RWPE1 (cell line): ENCODE data around the gene HSF4.

Experiments
- CTCF ChIA-PET: fragments of 350-600 bp; sonication (Branson Sonifier 250); formaldehyde crosslinking; extraction: SDS; loops from one replicate; lab custom pipeline; 2021; lab: Yijun Ruan, JAX
- POLR2A ChIA-PET: fragments of 400-600 bp; formaldehyde crosslinking; extraction: SDS; loops from one replicate; lab custom pipeline; 2020; ENCODE audit warnings: antibody characterized with exemption; ENCODE audit not compliant: low non-redundant PET; lab: Yijun Ruan, JAX
- DNase-seq: peaks from one replicate; pipeline ENCODE4 v3.0.0; 2012; ENCODE audit warnings: low spot score
- H3K27ac ChIP-seq: fragments of 450-650 bp; 2 replicates; pipeline ENCODE4 v1.5.1; 2017
- TF ChIP-seq, protein P1 (sequence below): fragments of 450-650 bp; conservative IDR thresholded peaks from 2 replicates; pipeline ENCODE4 v1.5.1; 2017; ENCODE audit warnings: low read depth, mild to moderate bottlenecking

The HSF4 gene

DNA sequence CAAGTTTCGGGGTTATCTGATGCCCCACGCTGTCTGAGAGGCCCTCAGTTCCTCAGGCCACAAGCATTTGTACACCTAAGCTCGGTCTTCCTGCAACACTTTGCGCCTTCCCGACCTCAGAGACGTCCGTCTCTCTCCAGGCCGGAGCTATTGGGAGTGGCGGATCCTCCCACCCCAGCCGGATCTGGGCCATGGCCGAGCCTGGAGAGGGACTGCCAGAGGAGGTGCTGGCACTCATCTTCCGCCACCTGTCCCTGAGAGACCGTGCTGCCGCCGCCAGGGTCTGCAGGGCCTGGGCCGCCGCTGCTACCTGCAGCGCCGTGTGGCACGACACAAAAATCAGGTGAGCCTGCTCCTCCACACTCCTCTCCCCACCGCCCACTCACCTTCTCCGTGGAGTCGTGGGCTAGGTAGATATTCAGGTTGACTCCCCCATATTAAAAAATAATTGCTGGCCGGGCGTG, 2.9 kb upstream of the HSF4 start:
- ChIA-PET POLR2A (no interaction called here), CTCF (interaction anchor here (1.0 kb wide), 1 partner anchor 18 kb away, joined by 3 read pairs; no protein-coding TSS in a partner anchor)
- no peak for DNase-seq
- H3K27ac ChIP-seq: peak overlapping the region; percentile 82
- TF ChIP-seq, protein P1, sequence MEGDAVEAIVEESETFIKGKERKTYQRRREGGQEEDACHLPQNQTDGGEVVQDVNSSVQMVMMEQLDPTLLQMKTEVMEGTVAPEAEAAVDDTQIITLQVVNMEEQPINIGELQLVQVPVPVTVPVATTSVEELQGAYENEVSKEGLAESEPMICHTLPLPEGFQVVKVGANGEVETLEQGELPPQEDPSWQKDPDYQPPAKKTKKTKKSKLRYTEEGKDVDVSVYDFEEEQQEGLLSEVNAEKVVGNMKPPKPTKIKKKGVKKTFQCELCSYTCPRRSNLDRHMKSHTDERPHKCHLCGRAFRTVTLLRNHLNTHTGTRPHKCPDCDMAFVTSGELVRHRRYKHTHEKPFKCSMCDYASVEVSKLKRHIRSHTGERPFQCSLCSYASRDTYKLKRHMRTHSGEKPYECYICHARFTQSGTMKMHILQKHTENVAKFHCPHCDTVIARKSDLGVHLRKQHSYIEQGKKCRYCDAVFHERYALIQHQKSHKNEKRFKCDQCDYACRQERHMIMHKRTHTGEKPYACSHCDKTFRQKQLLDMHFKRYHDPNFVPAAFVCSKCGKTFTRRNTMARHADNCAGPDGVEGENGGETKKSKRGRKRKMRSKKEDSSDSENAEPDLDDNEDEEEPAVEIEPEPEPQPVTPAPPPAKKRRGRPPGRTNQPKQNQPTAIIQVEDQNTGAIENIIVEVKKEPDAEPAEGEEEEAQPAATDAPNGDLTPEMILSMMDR: no peak

DNA sequence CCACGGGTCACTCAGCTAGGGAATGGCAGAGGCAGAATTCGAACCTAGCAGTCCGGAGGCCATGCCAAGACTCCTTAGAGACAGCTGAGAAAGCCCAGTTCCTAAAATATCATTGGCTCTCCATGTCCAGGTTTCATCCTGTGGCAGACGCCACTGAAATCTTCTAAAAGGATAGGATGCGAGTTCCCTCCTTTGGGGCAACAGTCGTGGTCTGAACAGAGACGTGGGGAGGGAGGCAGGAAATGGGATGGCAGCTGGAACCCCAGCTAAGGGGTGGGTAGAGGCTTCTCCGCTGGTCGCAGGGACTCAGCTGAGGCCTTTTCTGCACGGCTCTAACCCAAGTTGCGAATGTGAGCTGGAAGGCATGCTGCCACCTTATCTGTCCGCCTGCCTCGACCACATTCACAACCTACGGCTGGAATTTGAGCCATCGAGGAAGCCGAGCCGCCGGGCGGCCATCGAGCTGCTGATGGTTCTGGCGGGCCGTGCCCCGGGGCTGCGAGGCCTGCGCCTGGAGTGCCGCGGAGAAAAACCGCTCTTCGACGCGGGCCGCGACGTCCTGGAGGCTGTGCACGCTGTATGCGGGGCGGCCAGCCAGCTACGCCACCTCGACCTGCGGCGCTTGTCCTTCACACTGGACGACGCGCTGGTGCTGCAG, 1.9 kb upstream of the HSF4 start:
- H3K27ac ChIP-seq: peak overlapping the region; percentile 98
- TF ChIP-seq, protein P1: no peak
- CTCF ChIA-PET: interaction anchor here (0.6 to 1.4 kb wide), 5 partner anchors 12 to 184 kb away, joined by 3 to 5 read pairs (median 3); no protein-coding TSS in a partner anchor
- no peak for DNase-seq
- POLR2A ChIA-PET: interaction anchor here (1.2 kb wide), 1 partner anchor 12 kb away, joined by 6 read pairs; no protein-coding TSS in a partner anchor

GRCh38 chr16:67163164-67163998, 1.2 kb upstream of the HSF4 start:
- TF ChIP-seq, protein P1: no peak
- DNase-seq: no peak
- H3K27ac ChIP-seq: peak overlapping the region; percentile 98
- ChIA-PET POLR2A (interaction anchor here (1.2 kb wide), 1 partner anchor 11 kb away, joined by 6 read pairs; no protein-coding TSS in a partner anchor), CTCF (interaction anchor here (0.6 to 1.4 kb wide), 6 partner anchors 8 to 119 kb away, joined by 3 to 5 read pairs (median 3); no protein-coding TSS in a partner anchor)

DNA sequence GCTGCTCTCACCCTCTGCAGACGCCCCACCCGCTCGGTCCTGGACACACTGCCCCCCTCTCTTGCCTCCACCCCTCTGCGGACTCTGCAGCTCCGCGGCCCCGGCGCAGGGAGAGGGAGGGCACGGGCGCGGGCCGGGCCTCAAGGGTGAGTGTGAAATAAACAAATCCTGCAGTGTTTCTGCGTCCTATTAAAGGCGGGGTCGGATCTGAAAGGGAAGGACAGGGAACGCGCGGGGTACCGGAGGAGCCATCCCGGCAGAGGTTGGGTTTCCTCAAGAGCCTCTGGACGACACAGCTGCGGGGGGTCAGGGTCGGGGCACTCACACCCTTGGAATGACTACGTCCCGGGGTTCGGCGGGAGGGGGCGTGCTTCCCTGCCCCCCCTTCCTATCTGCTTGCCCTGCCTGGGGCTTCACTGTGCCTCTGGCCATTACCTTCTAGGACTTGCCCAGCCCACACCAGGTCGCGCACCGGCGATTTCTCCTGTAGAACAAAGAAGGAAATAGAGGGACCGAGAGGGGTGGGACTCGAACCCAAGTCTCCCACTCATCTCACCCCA, 466 bp upstream of the HSF4 start:
- CTCF ChIA-PET: interaction anchor here (0.6 to 1.4 kb wide), 4 partner anchors 8 to 15 kb away, joined by 3 to 4 read pairs (median 3); no protein-coding TSS in a partner anchor
- no peak for DNase-seq
- POLR2A ChIA-PET: interaction anchor here (1.2 kb wide), 1 partner anchor 11 kb away, joined by 6 read pairs; no protein-coding TSS in a partner anchor
- H3K27ac ChIP-seq: peak overlapping the region; percentile 98
- TF ChIP-seq, protein P1: no peak

DNA sequence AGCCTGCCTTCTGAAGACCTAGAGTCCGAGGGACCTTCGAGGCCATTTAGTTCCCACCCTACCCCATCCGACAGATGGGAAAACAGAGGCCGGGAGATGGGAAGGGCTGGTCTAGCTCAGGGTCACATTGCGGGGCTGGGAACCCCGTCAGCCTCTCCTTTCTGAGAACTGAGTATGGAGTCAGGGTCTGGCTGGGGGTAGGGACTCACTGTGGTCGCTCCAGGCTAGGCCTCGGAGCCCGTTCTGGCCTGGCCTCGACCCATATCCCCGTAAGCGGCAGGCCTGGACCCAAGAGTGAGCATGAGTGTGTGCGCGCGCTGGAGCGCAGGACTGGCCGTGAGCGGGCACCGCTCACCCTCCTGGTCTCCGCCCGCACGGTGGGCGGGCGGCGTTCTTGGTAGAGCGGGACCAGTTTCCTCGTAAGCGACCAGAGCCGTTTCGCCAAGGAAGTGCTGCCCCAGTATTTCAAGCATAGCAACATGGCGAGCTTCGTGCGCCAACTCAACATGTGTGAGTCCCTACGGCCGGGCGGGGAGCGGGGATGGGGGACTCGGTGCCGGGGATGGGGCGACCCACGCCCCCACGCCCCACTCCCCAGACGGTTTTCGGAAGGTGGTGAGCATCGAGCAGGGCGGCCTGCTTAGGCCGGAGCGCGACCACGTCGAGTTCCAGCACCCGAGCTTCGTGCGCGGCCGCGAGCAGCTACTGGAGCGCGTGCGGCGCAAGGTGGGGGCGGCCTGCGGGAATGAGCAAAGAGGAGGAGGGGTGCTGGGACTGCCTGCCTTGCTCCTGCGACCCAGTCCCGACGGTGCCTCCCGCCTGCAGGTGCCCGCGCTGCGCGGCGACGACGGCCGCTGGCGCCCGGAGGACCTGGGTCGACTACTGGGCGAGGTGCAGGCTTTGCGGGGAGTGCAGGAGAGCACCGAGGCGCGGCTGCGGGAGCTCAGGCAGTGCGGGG, 855 bp downstream of the HSF4 start:
- peak overlapping the region; percentile 98 for H3K27ac ChIP-seq
- POLR2A ChIA-PET: no interaction called here
- no peak for DNase-seq
- CTCF ChIA-PET: interaction anchor here (0.6 kb wide), 1 partner anchor 172 kb away, joined by 5 read pairs; no protein-coding TSS in a partner anchor
- TF ChIP-seq, protein P1: no peak
